ENCODE measurements around the gene VGLL3.

The VGLL3 gene

GRCh38 chr3:86948822-86949221 is 42.1 kb downstream of the VGLL3 start:
- DNase-seq, result no peak

- DNase-seq, result no peak
Measured at GRCh38 chr3:86942206-86942605, 48.7 kb downstream of the VGLL3 start.

- DNase-seq, result no peak
Measured at GRCh38 chr3:86938416-86939105, 52.4 kb downstream of the VGLL3 start.

- DNase-seq, result no peak
Measured at GRCh38 chr3:86937306-86937791, 53.6 kb downstream of the VGLL3 start.

GRCh38 chr3:86934851-86935250 is 56.1 kb downstream of the VGLL3 start:
- DNase-seq, result no peak

GRCh38 chr3:86930831-86931230 is 60.1 kb downstream of the VGLL3 start:
- no peak for DNase-seq

- no peak for DNase-seq
Measured at GRCh38 chr3:86930181-86930580, 60.8 kb downstream of the VGLL3 start.

GRCh38 chr3:86929046-86929445 is 61.9 kb downstream of the VGLL3 start:
- no peak for DNase-seq

GRCh38 chr3:86923071-86923491 is 67.9 kb downstream of the VGLL3 start:
- no peak for DNase-seq

GRCh38 chr3:86921971-86922680 is 68.8 kb downstream of the VGLL3 start:
- no peak for DNase-seq

- DNase-seq, result no peak
Measured at GRCh38 chr3:86914670-86915069, 76.3 kb downstream of the VGLL3 start.

- no peak for DNase-seq
Measured at GRCh38 chr3:86913160-86913559, 77.8 kb downstream of the VGLL3 start.

- DNase-seq, result no peak
Measured at GRCh38 chr3:86895202-86895601, 95.7 kb downstream of the VGLL3 start.

- no peak for DNase-seq
Measured at GRCh38 chr3:86890741-86891396, 100.1 kb downstream of the VGLL3 start.

Data from inflammatory macrophage treated with lipopolysaccharide for 1 hour (primary cell).